HEK293 (cell line): ENCODE measurements around the gene RASD1.

Experiments
- EGR2 ChIP-seq: fragments of 450-650 bp; formaldehyde crosslinking; IDR thresholded peaks from 2 replicates; pipeline ENCODE4 v1.5.1; 2016; ENCODE audit warnings: low read depth, missing biosample characterization, missing genetic modification characterization
- INSM2 ChIP-seq: fragments of 450-650 bp; formaldehyde crosslinking; IDR thresholded peaks from 2 replicates; pipeline ENCODE4 v1.5.1; 2016; ENCODE audit warnings: missing biosample characterization, missing genetic modification characterization
- PATZ1 ChIP-seq: fragments of 450-650 bp; formaldehyde crosslinking; IDR thresholded peaks from 2 replicates; pipeline ENCODE4 v1.5.1; 2016; ENCODE audit warnings: missing biosample characterization, missing genetic modification characterization
- PRDM10 ChIP-seq: fragments of 450-650 bp; formaldehyde crosslinking; IDR thresholded peaks from 2 replicates; pipeline ENCODE4 v1.5.1; 2016; ENCODE audit warnings: missing biosample characterization, missing genetic modification characterization
- SP3 ChIP-seq: fragments of 450-650 bp; formaldehyde crosslinking; IDR thresholded peaks from 2 replicates; pipeline ENCODE4 v1.5.1; 2016; ENCODE audit warnings: missing biosample characterization, missing genetic modification characterization
- YY1 ChIP-seq: fragments of 450-650 bp; formaldehyde crosslinking; IDR thresholded peaks from 2 replicates; pipeline ENCODE4 v1.5.1; 2018; ENCODE audit warnings: missing biosample characterization, missing genetic modification characterization
- YY2 ChIP-seq: fragments of 450-650 bp; formaldehyde crosslinking; IDR thresholded peaks from 2 replicates; pipeline ENCODE4 v1.5.1; 2016; ENCODE audit warnings: missing biosample characterization, missing genetic modification characterization
- ZBTB11 ChIP-seq: fragments of 450-650 bp; formaldehyde crosslinking; conservative IDR thresholded peaks from 2 replicates; pipeline ENCODE4 v1.5.1; 2016; ENCODE audit warnings: low read depth, missing biosample characterization, missing genetic modification characterization
- ZBTB26 ChIP-seq: fragments of 450-650 bp; formaldehyde crosslinking; optimal IDR thresholded peaks from 2 replicates; pipeline ENCODE3; 2016; ENCODE audit warnings: missing biosample characterization, mild to moderate bottlenecking, missing genetic modification characterization
- ZEB2 ChIP-seq: fragments of 450-650 bp; formaldehyde crosslinking; IDR thresholded peaks from 2 replicates; pipeline ENCODE4 v1.5.1; 2016; ENCODE audit warnings: missing biosample characterization, missing genetic modification characterization
- ZFHX2 ChIP-seq: fragments of 450-650 bp; formaldehyde crosslinking; conservative IDR thresholded peaks from 2 replicates; pipeline ENCODE4 v1.5.1; 2016; ENCODE audit warnings: missing biosample characterization, missing genetic modification characterization
- ZNF548 ChIP-seq: fragments of 450-650 bp; formaldehyde crosslinking; IDR thresholded peaks from 2 replicates; pipeline ENCODE4 v1.5.1; 2016; ENCODE audit warnings: missing biosample characterization, missing genetic modification characterization
- ZNF580 ChIP-seq: fragments of 450-650 bp; formaldehyde crosslinking; IDR thresholded peaks from 2 replicates; pipeline ENCODE4 v1.5.1; 2016; ENCODE audit warnings: missing biosample characterization, missing genetic modification characterization
- ZNF677 ChIP-seq: fragments of 450-650 bp; IDR thresholded peaks from 2 replicates; pipeline ENCODE4 v1.5.0; 2018; ENCODE audit warnings: missing biosample characterization, mild to moderate bottlenecking, missing genetic modification characterization, moderate library complexity
- ZNF747 ChIP-seq: fragments of 450-650 bp; formaldehyde crosslinking; IDR thresholded peaks from 2 replicates; pipeline ENCODE4 v1.5.1; 2016; ENCODE audit warnings: missing biosample characterization, missing genetic modification characterization
- ZNF843 ChIP-seq: fragments of 450-650 bp; formaldehyde crosslinking; IDR thresholded peaks from 2 replicates; pipeline ENCODE4 v1.5.1; 2016; ENCODE audit warnings: missing biosample characterization, missing genetic modification characterization

RASD1 gene

GRCh38 chr17:17476865-17477467 lies 19.2 kb downstream of the RASD1 start, which contains the start of gene MED9 (continued):
- peak; percentile 26; the same call in 1 of the 2 replicates for TF ChIP-seq PRDM10 (tag by site-specific recombination)
- TF ChIP-seq ZNF747 (tag by site-specific recombination): no peak
- TF ChIP-seq ZNF580 (tag by site-specific recombination): peak; percentile 86
- no peak for TF ChIP-seq ZBTB11 (tag by site-specific recombination)
- TF ChIP-seq EGR2 (tag by site-specific recombination): peak; percentile 92
- TF ChIP-seq SP3: peak; percentile 88
- TF ChIP-seq PATZ1: peak; percentile 78; the same call in 1 of the 2 replicates
- TF ChIP-seq YY1 (tag by site-specific recombination): peak; percentile 86
- peak; percentile 76; the same call in 1 of the 2 replicates for TF ChIP-seq INSM2
- TF ChIP-seq ZBTB26 (tag by site-specific recombination): peak; percentile 48
- TF ChIP-seq ZNF843 (tag by site-specific recombination): no peak
- no peak for TF ChIP-seq ZNF677 (tag by site-specific recombination)
- peak; percentile 61; the same call in 1 of the 2 replicates for TF ChIP-seq ZEB2 (tag by site-specific recombination)
- no peak for TF ChIP-seq ZNF548 (tag by site-specific recombination)
- peak; percentile 81 for TF ChIP-seq YY2 (tag by site-specific recombination)
- peak; percentile 94 for TF ChIP-seq ZFHX2 (tag by site-specific recombination)
